Panc1 (cell line): ENCODE measurements around the gene ITFG1. TPM values are rescaled to one million over a fixed set of nuclear protein-coding genes. Genes with fewer than 3 reads are reported as not detected.

ENCODE experiments used
- ATAC-seq: fragments of 200-7000 bp; cut with Tn5 transposase; 2 replicates; pipeline ENCODE4 v1.9.1; 2020; ENCODE audit warnings: mild to moderate bottlenecking, moderate library complexity
- BruUV-seq: library from RNA; stranded (reverse); fragments of 400-500 nt; replicated peaks from 2 replicates; lab custom pipeline; 2021; lab: Mats Ljungman, UMichigan
- CTCF ChIA-PET: fragments of 300-600 bp; sonication (Branson Sonifier 250); formaldehyde crosslinking; loops from one replicate; lab custom pipeline; 2022; ENCODE audit warnings: antibody characterized with exemption; lab: Charles Lee
- POLR2A ChIA-PET: fragments of 300-600 bp; sonication (Branson Sonifier 250); formaldehyde crosslinking; loops from one replicate; lab custom pipeline; 2022; ENCODE audit warnings: antibody characterized with exemption; lab: Charles Lee
- DNase-seq: peaks from one replicate; pipeline ENCODE4 v3.0.0-alpha.2; 2010; ENCODE audit warnings: low read depth, low spot score
- H3K27ac ChIP-seq: 2 replicates; pipeline ENCODE4 v1.5.1; 2011; ENCODE audit warnings: mild to moderate bottlenecking, low read length, inconsistent platforms
- H3K27me3 ChIP-seq: fragments of 200-500 bp; sonication (Bioruptor generic); 2 replicates; pipeline ENCODE4 v1.6.0; 2014; ENCODE audit warnings: low read length, inconsistent platforms; ENCODE audit not compliant: control insufficient read depth, insufficient read depth
- H3K36me3 ChIP-seq: fragments of 200-500 bp; sonication (Bioruptor generic); 2 replicates; pipeline ENCODE4 v1.5.1; 2014; ENCODE audit warnings: inconsistent platforms, mild to moderate bottlenecking, low read length, moderate library complexity; ENCODE audit not compliant: control insufficient read depth, insufficient read depth
- H3K4me1 ChIP-seq: 2 replicates; pipeline ENCODE4 v1.5.1; 2011; ENCODE audit warnings: inconsistent platforms, mild to moderate bottlenecking, low read length, moderate library complexity; ENCODE audit not compliant: control insufficient read depth, insufficient read depth
- H3K4me3 ChIP-seq, 2 experiments: 2 replicates each; pipeline ENCODE4 v1.5.1; 2011 to 2012; ENCODE audit warnings: low read depth in 2 of 2, low read length in 2 of 2, mild to moderate bottlenecking in 2 of 2, inconsistent platforms in 1 of 2, moderate library complexity in 1 of 2
- H3K9me3 ChIP-seq: fragments of 200-500 bp; sonication (Bioruptor generic); 2 replicates; pipeline ENCODE4 v1.5.1; 2014; ENCODE audit warnings: low read depth, mild to moderate bottlenecking, inconsistent platforms, low read length, moderate library complexity; ENCODE audit not compliant: control insufficient read depth, insufficient read depth
- POLR2AphosphoS5 ChIP-seq: IDR thresholded peaks from 2 replicates; pipeline ENCODE4 v1.6.1; 2012; ENCODE audit warnings: mild to moderate bottlenecking, low read depth, low read length, moderate library complexity
- SIN3A ChIP-seq: IDR thresholded peaks from 2 replicates; pipeline ENCODE4 v1.6.1; 2012; ENCODE audit warnings: low read depth, mild to moderate bottlenecking, low read length, moderate library complexity, borderline replicate concordance; ENCODE audit not compliant: insufficient read depth
- TCF7L2 ChIP-seq: IDR thresholded peaks from 2 replicates; pipeline ENCODE4 v1.6.1; 2011; ENCODE audit warnings: mild to moderate bottlenecking, low read depth, low read length, inconsistent platforms
- in situ Hi-C: cut with HindIII; loops from 2 replicates; pipeline ENCODE4 v1.10.0; 2016; ENCODE audit warnings: low sequenced_read_pairs, low pct_unique_long_range_greater_than_20kb
- intact Hi-C: fragments of 100-400 bp; cut with micrococcal nuclease; formaldehyde crosslinking; loops from one replicate; pipeline ENCODE4 v1.10.0; 2022; ENCODE audit not compliant: unreplicated experiment
- total RNA-seq: library from RNA; stranded (reverse); gene quantifications from one replicate; pipeline ENCODE4 v1.2.1, GENCODE V29; 2021; ENCODE audit not compliant: unreplicated experiment
- TF ChIP-seq, protein P1 (sequence below): fragments of 450-650 bp; IDR thresholded peaks from 2 replicates; pipeline ENCODE4 v1.5.1; 2017; ENCODE audit warnings: mild to moderate bottlenecking
- TF ChIP-seq, protein P2 (sequence below), 2 experiments: IDR thresholded peaks; 2 replicates each; pipeline ENCODE4 v1.6.1; 2011 to 2012; ENCODE audit warnings: low read depth in 2 of 2, control low read depth in 1 of 2, low read length in 1 of 2, mild to moderate bottlenecking in 1 of 2, moderate library complexity in 1 of 2; ENCODE audit not compliant: insufficient read depth in 1 of 2

ITFG1 gene
- total RNA-seq, 1 experiment from 2014 or later: 26.5 TPM

DNA sequence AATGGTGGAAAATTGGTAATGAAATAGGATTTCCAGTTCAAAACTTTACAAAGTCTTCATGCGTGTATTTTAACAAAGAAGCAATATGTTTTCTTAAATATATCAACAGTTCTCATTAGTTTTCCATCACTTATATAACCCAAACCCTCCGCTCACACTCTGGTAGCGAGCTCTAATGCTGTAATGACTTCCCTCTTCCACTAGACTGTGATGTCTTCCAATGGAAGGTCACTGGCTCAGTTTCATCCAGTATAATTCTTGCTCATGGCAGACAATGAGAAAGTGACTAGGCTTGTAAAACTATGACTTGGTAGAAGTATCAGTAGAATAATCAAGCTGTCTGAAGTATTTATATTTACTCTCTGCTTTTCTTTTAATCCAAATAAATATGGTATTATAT, 349.9 kb downstream of the ITFG1 start:
- no TSS peak for BruUV-seq
- ATAC-seq (no peak), DNase-seq (no peak)
- Histone ChIP-seq H3K36me3 (no peaks in the 10 kb centered on the region), H3K4me3 (no peak overlapping the region), H3K9me3 (no peaks in the 10 kb centered on the region), H3K27ac (no peak overlapping the region), H3K27me3 (no peaks in the 10 kb centered on the region), H3K4me1 (no peaks in the 10 kb centered on the region)
- ChIA-PET CTCF (no interaction called here), POLR2A (no interaction called here)
- intact Hi-C loops (no loop called here), in situ Hi-C loops (no loop called here)
- TF ChIP-seq SIN3A: no peak
- TF ChIP-seq, protein P1, sequence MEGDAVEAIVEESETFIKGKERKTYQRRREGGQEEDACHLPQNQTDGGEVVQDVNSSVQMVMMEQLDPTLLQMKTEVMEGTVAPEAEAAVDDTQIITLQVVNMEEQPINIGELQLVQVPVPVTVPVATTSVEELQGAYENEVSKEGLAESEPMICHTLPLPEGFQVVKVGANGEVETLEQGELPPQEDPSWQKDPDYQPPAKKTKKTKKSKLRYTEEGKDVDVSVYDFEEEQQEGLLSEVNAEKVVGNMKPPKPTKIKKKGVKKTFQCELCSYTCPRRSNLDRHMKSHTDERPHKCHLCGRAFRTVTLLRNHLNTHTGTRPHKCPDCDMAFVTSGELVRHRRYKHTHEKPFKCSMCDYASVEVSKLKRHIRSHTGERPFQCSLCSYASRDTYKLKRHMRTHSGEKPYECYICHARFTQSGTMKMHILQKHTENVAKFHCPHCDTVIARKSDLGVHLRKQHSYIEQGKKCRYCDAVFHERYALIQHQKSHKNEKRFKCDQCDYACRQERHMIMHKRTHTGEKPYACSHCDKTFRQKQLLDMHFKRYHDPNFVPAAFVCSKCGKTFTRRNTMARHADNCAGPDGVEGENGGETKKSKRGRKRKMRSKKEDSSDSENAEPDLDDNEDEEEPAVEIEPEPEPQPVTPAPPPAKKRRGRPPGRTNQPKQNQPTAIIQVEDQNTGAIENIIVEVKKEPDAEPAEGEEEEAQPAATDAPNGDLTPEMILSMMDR: peak; percentile 19; the same call in 1 of the 2 replicates

DNA sequence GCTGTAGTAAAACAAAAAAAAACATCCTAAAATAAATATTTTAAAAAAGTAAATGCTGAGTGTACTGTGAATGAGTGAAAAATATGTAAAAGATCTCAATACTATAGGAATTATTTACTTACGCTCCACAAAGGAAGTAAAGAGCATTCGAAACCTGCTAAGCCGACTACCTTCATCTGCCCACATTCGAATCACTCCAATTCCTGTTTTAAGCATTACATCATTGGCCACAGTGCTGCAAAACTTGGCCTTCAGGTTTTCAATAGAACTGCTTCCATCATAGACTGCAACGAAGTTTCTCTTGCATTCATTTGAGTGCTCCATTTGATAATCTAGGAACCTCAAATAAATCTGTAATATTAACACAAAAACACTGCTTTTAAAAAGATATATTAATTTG, 351.5 kb downstream of the ITFG1 start:
- no peak overlapping the region for H3K27ac ChIP-seq
- H3K4me3 ChIP-seq: no peak overlapping the region
- no peaks in the 10 kb centered on the region for H3K4me1 ChIP-seq
- ATAC-seq: no peak
- no peaks in the 10 kb centered on the region for H3K9me3 ChIP-seq
- in situ Hi-C loops (no loop called here), intact Hi-C loops (no loop called here)
- no peaks in the 10 kb centered on the region for H3K36me3 ChIP-seq
- no peaks in the 10 kb centered on the region for H3K27me3 ChIP-seq
- ChIA-PET CTCF (no interaction called here), POLR2A (no interaction called here)
- no peak for DNase-seq
- TF ChIP-seq POLR2AphosphoS5 (no peak), TCF7L2 (no peak), SIN3A (no peak)
- TF ChIP-seq, protein P2, sequence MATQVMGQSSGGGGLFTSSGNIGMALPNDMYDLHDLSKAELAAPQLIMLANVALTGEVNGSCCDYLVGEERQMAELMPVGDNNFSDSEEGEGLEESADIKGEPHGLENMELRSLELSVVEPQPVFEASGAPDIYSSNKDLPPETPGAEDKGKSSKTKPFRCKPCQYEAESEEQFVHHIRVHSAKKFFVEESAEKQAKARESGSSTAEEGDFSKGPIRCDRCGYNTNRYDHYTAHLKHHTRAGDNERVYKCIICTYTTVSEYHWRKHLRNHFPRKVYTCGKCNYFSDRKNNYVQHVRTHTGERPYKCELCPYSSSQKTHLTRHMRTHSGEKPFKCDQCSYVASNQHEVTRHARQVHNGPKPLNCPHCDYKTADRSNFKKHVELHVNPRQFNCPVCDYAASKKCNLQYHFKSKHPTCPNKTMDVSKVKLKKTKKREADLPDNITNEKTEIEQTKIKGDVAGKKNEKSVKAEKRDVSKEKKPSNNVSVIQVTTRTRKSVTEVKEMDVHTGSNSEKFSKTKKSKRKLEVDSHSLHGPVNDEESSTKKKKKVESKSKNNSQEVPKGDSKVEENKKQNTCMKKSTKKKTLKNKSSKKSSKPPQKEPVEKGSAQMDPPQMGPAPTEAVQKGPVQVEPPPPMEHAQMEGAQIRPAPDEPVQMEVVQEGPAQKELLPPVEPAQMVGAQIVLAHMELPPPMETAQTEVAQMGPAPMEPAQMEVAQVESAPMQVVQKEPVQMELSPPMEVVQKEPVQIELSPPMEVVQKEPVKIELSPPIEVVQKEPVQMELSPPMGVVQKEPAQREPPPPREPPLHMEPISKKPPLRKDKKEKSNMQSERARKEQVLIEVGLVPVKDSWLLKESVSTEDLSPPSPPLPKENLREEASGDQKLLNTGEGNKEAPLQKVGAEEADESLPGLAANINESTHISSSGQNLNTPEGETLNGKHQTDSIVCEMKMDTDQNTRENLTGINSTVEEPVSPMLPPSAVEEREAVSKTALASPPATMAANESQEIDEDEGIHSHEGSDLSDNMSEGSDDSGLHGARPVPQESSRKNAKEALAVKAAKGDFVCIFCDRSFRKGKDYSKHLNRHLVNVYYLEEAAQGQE (IDR thresholded peaks at IDR 0.05; ENCODE audit: insufficient read depth in 1 of 2, low read depth in 2 of 2, low read length in 1 of 2): no peak
- TF ChIP-seq, protein P1: no peak
- no TSS peak for BruUV-seq

Other genes starting within 250 kb of the ITFG1 start
- gene PHKB, start 268 bp upstream of the ITFG1 start, total RNA-seq: 29.5 TPM